Ascending aorta (tissue), 2 donors: ENCODE measurements around the gene PTF1A. TPM values are rescaled to one million over a fixed set of nuclear protein-coding genes. Genes with fewer than 3 reads are reported as not detected.

Experiments
- DNase-seq, 2 donors: peaks; one replicate each; pipeline ENCODE4 v3.0.0-alpha.2; 2019; ENCODE audit warnings: low spot score in 2 of 2
- H3K27ac ChIP-seq, 2 donors: fragments of 200-600 bp; sonication (generic); one replicate each; pipeline ENCODE4 v1.5.1; 2016 to 2017; ENCODE audit warnings: mild to moderate bottlenecking in 1 of 2
- H3K27me3 ChIP-seq: fragments of 200-600 bp; sonication (generic); one replicate; pipeline ENCODE4 v1.5.1; 2017
- H3K36me3 ChIP-seq, 2 donors: fragments of 200-600 bp; sonication (generic); one replicate each; pipeline ENCODE4 v1.5.1; 2016
- H3K4me1 ChIP-seq, 2 donors: fragments of 200-600 bp; sonication (generic); one replicate each; pipeline ENCODE4 v1.5.1; 2016 to 2017; ENCODE audit warnings: mild to moderate bottlenecking in 1 of 2
- H3K4me3 ChIP-seq, 2 donors: fragments of 200-600 bp; sonication (generic); one replicate each; pipeline ENCODE4 v1.5.1; 2016 to 2017; ENCODE audit warnings: mild to moderate bottlenecking in 1 of 2
- H3K9me3 ChIP-seq, 2 donors: fragments of 200-600 bp; sonication (generic); one replicate each; pipeline ENCODE4 v1.5.1; 2016
- CTCF ChIP-seq, 3 experiments: fragments of 200-600 bp in 2 of 3; fragments of 450-650 bp in 1 of 3; sonication (generic) in 2 of 3; IDR thresholded peaks; one replicate each; pipeline ENCODE4 v1.5.1; 2016 to 2019; ENCODE audit warnings: antibody characterized with exemption in 3 of 3, mild to moderate bottlenecking in 1 of 3, moderate library complexity in 1 of 3
- intact Hi-C: fragments of 100-400 bp; cut with DNase I; formaldehyde crosslinking; loops from one replicate; pipeline ENCODE4 v1.15.1; 2023
- total RNA-seq: library from RNA; depleted of rRNA; stranded (reverse); fragments of >200 nt; gene quantifications from one replicate; pipeline ENCODE4 v1.1.0, GENCODE V29; 2016

Gene PTF1A
- total RNA-seq, 1 donor from 2014 or later = not detected

DNA sequence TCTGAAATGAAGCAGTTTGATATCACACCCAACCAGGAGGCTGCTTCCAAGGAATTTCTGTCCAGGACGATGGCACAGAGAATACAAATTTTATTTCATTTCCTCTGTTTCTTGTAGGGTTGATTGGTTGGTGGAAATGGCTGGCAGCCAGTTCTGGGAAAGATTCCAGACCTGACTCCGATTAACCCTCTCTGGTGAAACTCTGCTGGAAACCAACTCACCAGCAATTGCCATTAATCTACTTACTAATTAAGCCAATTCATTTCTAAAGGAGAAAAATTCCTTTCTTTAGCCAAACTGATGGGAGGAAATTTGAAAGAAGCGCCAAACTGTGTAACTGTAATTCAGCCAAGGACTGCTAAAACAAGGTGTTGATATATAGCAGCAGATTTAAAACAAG lies 10.7 kb downstream of the PTF1A start:
- intact Hi-C loops = no loop called here
- Histone ChIP-seq H3K4me1 (no peaks in the 10 kb centered on the region), H3K36me3 (no peaks in the 10 kb centered on the region), H3K4me3 (no peak overlapping the region), H3K9me3 (no peaks in the 10 kb centered on the region), H3K27me3 (no peaks in the 10 kb centered on the region), H3K27ac (no peak overlapping the region)
- no peak for DNase-seq
- TF ChIP-seq CTCF (IDR thresholded peaks at IDR 0.05) = no peak

DNA sequence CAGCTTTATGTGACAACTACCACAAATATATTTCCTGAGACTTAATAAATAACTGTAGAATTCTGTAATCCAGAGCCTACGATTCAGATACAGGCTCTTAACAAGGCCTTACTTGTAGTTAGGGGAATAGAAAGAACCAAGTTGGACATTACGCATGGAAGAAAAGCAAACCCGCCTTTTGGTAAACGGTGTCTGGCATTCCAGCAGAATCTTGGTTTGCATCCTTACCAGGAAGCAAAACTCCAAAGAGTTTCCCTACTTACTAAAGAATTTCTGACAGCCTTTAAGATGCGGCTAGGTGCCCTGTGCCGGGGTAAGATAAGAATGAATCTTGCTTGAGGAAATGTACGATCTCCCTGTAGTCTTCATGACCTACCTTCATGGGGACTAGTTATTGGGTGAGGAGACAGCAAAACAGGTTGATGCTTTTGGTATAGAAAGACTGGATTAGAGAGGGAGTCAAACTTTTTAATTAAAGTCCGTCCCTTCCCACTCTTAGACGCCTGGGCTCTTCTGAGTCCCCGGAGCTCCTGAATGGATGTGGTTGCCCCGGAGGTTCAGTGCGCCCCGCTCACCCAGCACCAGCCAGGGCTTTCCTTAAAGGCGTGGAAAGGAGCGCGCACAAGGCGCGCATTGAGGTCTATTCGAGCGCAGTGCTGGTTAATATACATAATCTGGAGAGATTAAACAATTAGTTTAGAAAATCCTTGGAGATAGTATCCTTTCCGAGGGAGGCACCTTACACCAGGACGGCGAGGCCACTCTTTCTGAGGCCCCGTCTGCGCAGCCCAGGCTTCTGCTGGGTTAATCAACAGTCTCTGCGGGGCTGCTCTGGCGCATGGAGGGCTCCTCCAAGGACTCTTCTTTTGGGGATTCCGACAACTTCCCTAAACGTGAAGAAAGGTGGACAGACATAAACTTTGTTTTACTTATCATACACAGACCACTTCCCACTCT lies 11.5 kb downstream of the PTF1A start:
- no peak for DNase-seq
- Histone ChIP-seq H3K9me3 (no peaks in the 10 kb centered on the region), H3K4me1 (no peaks in the 10 kb centered on the region), H3K27me3 (no peaks in the 10 kb centered on the region), H3K4me3 (no peak overlapping the region), H3K36me3 (no peaks in the 10 kb centered on the region), H3K27ac (no peak overlapping the region)
- TF ChIP-seq CTCF (IDR thresholded peaks at IDR 0.05) = no peak
- intact Hi-C loops = no loop called here

GRCh38 chr10:23204773-23205172 lies 12.7 kb downstream of the PTF1A start:
- Histone ChIP-seq H3K36me3 (no peaks in the 10 kb centered on the region), H3K27ac (no peak overlapping the region), H3K27me3 (no peaks in the 10 kb centered on the region), H3K4me1 (no peaks in the 10 kb centered on the region), H3K4me3 (no peak overlapping the region), H3K9me3 (no peaks in the 10 kb centered on the region)
- no peak for DNase-seq
- intact Hi-C loops = no loop called here
- TF ChIP-seq CTCF (IDR thresholded peaks at IDR 0.05) = no peak

DNA sequence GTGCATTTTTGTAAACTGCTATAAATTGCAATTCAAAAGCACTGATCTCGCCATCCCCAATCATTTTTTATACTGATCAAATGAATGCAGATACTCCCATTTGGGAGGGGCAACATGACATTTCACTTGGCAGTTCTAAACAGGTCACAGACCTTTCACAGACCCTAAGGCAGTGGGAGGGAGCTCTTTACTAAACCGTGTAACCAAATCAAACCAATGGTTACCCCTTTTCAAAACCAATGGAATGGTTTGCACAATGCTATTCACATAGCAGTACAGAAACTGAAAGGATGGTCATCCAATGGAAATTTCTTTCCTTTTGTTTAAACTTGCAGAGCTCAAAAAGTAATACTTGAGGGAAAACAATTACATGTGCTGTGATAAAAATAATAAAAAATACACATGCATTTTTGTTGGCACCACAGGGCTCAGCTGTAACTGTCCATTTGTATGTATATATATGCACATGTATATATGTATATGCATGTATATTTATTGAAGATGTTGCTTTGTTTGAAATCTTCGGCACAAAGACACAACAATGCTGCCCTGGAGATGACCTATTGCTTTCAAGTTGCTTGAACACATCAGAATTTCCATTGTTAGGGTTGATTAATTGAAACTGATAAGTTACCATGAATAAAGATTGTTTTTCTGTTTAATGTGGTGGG lies 14.0 kb downstream of the PTF1A start:
- DNase-seq = no peak
- Histone ChIP-seq H3K4me1 (no peaks in the 10 kb centered on the region), H3K36me3 (no peaks in the 10 kb centered on the region), H3K4me3 (no peak overlapping the region), H3K27ac (no peak overlapping the region), H3K27me3 (no peaks in the 10 kb centered on the region), H3K9me3 (no peaks in the 10 kb centered on the region)
- intact Hi-C loops = no loop called here
- TF ChIP-seq CTCF (IDR thresholded peaks at IDR 0.05) = no peak

DNA sequence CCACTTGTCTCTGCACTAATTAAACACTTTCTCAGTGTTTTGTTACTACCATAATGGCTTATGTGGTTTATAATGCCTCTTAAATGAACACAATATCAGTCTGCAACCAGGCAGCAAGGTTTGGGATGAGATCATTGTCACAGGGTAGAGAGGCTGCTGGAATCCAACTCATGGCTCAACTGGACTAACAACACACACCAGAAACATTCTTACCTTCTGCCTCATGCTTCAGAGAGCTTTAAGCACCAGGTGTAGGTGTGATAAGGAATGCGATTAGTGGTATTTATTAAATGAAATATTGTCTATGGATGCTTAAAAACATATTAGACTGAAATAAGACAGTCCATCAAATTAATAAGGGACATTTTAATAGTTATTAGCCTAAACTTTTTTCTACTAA lies 25.4 kb downstream of the PTF1A start:
- no peak for DNase-seq
- intact Hi-C loops = no loop called here
- Histone ChIP-seq H3K27me3 (no peaks in the 10 kb centered on the region), H3K36me3 (no peaks in the 10 kb centered on the region), H3K4me3 (no peak overlapping the region), H3K27ac (no peak overlapping the region), H3K4me1 (no peaks in the 10 kb centered on the region), H3K9me3 (no peaks in the 10 kb centered on the region)
- no peak for TF ChIP-seq CTCF (IDR thresholded peaks at IDR 0.05)
